ENCODE data around the gene STK11IP.

Gene STK11IP

GRCh38 chr2:219575566-219576504, 21.8 kb upstream of the STK11IP start:
- no peak overlapping the region for H3K9ac ChIP-seq (ENCODE audit: low read length)
- H3K9me3 ChIP-seq (ENCODE audit: control insufficient read depth, low read length) = no peaks in the 10 kb centered on the region
- H3K36me3 ChIP-seq (ENCODE audit: control insufficient read depth, insufficient read depth, low read length) = no peaks in the 10 kb centered on the region
- peaks cover 7% of the 10 kb centered on the region for H3K4me1 ChIP-seq (ENCODE audit: control insufficient read depth, insufficient read depth, low read length)
- H3K4me3 ChIP-seq (ENCODE audit: low read length) = no peak overlapping the region
- peaks cover 36% of the 10 kb centered on the region for H3K27me3 ChIP-seq (ENCODE audit: control insufficient read depth, insufficient read depth, low read length)

DNA sequence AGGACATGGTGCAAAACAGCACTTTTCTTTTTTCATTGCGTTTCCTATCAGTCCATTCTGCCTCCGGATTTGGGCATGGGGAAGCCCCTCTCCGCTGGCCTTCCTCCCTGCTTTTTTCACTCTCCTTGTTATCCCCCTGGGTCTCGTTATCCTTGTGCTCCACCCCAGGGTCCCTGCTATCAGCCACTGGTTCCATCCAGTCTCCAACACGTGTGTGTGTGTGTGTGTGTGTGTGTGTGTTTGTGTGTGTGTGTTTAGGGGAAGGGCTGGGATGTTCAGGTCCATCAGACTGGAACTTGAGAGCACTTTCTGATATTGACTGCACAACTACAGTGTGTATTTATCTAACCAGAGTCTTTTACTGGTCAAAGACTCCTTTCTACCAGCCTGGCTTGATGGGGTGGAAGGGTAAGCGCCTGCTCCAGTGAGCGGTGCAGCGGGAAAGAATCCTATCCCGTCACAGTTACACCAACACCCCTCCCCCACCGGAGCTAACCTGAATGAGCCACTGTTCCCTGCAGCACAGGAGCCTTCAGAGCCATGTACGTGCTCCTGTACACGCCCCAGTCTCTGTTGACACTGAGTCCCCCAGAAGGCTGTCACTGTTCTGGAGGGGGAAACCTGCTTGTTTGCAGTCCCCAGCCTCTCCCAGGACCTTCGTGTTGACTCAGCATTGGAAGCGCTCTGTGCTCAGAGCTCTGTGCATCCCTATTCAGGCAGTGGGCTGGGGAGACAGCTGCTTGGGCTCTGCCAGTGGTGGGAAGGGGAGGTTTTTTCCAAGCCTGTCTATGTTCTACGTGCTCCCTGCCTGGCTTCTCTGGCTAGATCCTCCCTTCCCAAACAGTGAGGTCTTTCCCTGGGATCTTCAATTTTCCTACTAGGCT, 20.9 kb upstream of the STK11IP start:
- H3K36me3 ChIP-seq (ENCODE audit: control insufficient read depth, insufficient read depth, low read length) = no peaks in the 10 kb centered on the region
- H3K9ac ChIP-seq (ENCODE audit: low read length) = no peak overlapping the region
- peaks cover 31% of the 10 kb centered on the region for H3K27me3 ChIP-seq (ENCODE audit: control insufficient read depth, insufficient read depth, low read length)
- no peaks in the 10 kb centered on the region for H3K9me3 ChIP-seq (ENCODE audit: control insufficient read depth, low read length)
- H3K4me1 ChIP-seq (ENCODE audit: control insufficient read depth, insufficient read depth, low read length) = peaks cover 3% of the 10 kb centered on the region
- no peak overlapping the region for H3K4me3 ChIP-seq (ENCODE audit: low read length)

- no peaks in the 10 kb centered on the region for H3K4me1 ChIP-seq (ENCODE audit: control insufficient read depth, insufficient read depth, low read length)
- H3K9me3 ChIP-seq (ENCODE audit: control insufficient read depth, low read length) = no peaks in the 10 kb centered on the region
- no peak overlapping the region for H3K9ac ChIP-seq (ENCODE audit: low read length)
- H3K27me3 ChIP-seq (ENCODE audit: control insufficient read depth, insufficient read depth, low read length) = peaks cover 17% of the 10 kb centered on the region
- H3K4me3 ChIP-seq (ENCODE audit: low read length) = no peak overlapping the region
- no peaks in the 10 kb centered on the region for H3K36me3 ChIP-seq (ENCODE audit: control insufficient read depth, insufficient read depth, low read length)
These were observed 18.6 kb upstream of the STK11IP start for GRCh38 chr2:219578811-219579613.

GRCh38 chr2:219581346-219581745, 16.3 kb upstream of the STK11IP start:
- Histone ChIP-seq H3K4me3 (ENCODE audit: low read length) (no peak overlapping the region), H3K4me1 (ENCODE audit: control insufficient read depth, insufficient read depth, low read length) (no peaks in the 10 kb centered on the region), H3K27me3 (ENCODE audit: control insufficient read depth, insufficient read depth, low read length) (peaks cover 9% of the 10 kb centered on the region), H3K36me3 (ENCODE audit: control insufficient read depth, insufficient read depth, low read length) (no peaks in the 10 kb centered on the region), H3K9me3 (ENCODE audit: control insufficient read depth, low read length) (no peaks in the 10 kb centered on the region), H3K9ac (ENCODE audit: low read length) (no peak overlapping the region)

- Histone ChIP-seq H3K4me3 (ENCODE audit: low read length) (no peak overlapping the region), H3K36me3 (ENCODE audit: control insufficient read depth, insufficient read depth, low read length) (no peaks in the 10 kb centered on the region), H3K27me3 (ENCODE audit: control insufficient read depth, insufficient read depth, low read length) (no peaks in the 10 kb centered on the region), H3K9ac (ENCODE audit: low read length) (no peak overlapping the region), H3K9me3 (ENCODE audit: control insufficient read depth, low read length) (no peaks in the 10 kb centered on the region), H3K4me1 (ENCODE audit: control insufficient read depth, insufficient read depth, low read length) (no peaks in the 10 kb centered on the region)
These were observed 6.6 kb upstream of the STK11IP start for GRCh38 chr2:219591091-219591490.

DNA sequence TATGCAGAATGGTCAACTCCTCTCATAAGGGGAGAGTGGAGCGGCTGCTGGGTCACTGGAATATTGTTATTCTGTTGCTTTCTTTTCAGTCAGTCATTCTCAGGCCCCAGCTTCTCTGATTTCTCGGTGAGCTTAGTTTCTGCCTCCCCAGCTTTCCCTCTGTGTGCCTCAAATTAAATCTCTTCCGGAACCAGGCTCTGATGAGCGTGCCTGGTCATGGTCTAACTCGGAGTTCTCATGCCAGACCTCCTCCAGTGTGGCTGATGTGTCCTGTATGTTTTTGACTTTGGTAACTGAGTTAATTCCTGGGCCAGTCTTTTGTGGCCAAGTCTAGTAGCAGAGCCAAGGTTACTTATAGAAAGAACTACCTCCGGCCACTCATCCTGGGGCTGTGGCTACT, 4.9 kb upstream of the STK11IP start:
- H3K4me1 ChIP-seq (ENCODE audit: control insufficient read depth, insufficient read depth, low read length) = no peaks in the 10 kb centered on the region
- no peak overlapping the region for H3K9ac ChIP-seq (ENCODE audit: low read length)
- H3K27me3 ChIP-seq (ENCODE audit: control insufficient read depth, insufficient read depth, low read length) = no peaks in the 10 kb centered on the region
- no peaks in the 10 kb centered on the region for H3K9me3 ChIP-seq (ENCODE audit: control insufficient read depth, low read length)
- H3K4me3 ChIP-seq (ENCODE audit: low read length) = no peak overlapping the region
- no peaks in the 10 kb centered on the region for H3K36me3 ChIP-seq (ENCODE audit: control insufficient read depth, insufficient read depth, low read length)

DNA sequence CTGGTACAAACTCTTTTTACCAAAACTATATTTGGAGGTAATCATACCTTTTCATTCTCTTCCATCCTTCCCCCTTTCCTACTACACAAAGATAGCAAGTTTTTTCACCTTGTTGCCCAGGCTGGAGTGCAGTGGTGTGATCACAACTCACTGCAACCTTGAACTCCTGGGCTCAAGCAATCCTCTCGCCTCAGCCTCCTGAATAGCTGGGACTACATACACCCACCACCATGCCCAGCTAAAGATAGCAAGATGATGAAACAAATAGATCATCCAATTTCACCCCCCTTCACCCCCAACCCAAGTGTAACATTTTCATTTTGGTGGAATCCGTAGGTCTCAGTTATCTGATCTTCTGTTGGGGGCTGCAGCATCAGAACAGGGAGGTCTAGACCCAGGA, 4.5 kb upstream of the STK11IP start:
- Histone ChIP-seq H3K4me3 (ENCODE audit: low read length) (no peak overlapping the region), H3K27me3 (ENCODE audit: control insufficient read depth, insufficient read depth, low read length) (no peaks in the 10 kb centered on the region), H3K4me1 (ENCODE audit: control insufficient read depth, insufficient read depth, low read length) (no peaks in the 10 kb centered on the region), H3K9ac (ENCODE audit: low read length) (no peak overlapping the region), H3K36me3 (ENCODE audit: control insufficient read depth, insufficient read depth, low read length) (no peaks in the 10 kb centered on the region), H3K9me3 (ENCODE audit: control insufficient read depth, low read length) (no peaks in the 10 kb centered on the region)

GRCh38 chr2:219595256-219595655, 2.4 kb upstream of the STK11IP start:
- Histone ChIP-seq H3K27me3 (ENCODE audit: control insufficient read depth, insufficient read depth, low read length) (no peaks in the 10 kb centered on the region), H3K4me3 (ENCODE audit: low read length) (no peak overlapping the region), H3K4me1 (ENCODE audit: control insufficient read depth, insufficient read depth, low read length) (no peaks in the 10 kb centered on the region), H3K9me3 (ENCODE audit: control insufficient read depth, low read length) (no peaks in the 10 kb centered on the region), H3K36me3 (ENCODE audit: control insufficient read depth, insufficient read depth, low read length) (no peaks in the 10 kb centered on the region), H3K9ac (ENCODE audit: low read length) (no peak overlapping the region)

DNA sequence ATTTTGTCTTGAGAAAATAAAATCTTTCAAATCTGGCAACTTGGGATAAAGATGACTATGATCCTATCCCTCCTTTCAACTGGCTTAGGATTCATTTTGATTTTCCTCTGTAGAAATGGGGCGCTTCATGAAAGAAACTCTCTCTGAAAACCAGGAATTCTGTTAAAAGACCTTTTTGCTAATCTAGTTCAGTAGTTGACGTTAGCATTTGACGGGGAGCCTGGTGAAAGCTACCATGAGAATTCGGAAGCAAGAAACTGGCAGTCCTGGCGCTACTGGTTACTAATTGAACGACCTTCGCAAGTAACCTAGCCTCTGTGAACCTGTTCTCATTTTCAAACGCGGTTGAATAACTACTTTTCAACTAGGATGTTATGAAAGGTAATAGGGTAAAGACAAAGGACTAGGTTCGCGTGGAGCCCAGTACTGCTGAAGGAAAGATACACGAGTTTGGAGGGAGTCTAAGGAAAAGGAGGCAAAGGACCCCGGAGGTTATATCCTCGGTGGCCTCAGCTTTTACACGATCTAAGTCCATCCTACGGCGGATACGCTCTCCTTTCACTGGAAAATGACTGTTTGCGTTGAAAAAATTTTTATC, 604 bp upstream of the STK11IP start:
- H3K9me3 ChIP-seq (ENCODE audit: control insufficient read depth, low read length) = no peaks in the 10 kb centered on the region
- H3K4me1 ChIP-seq (ENCODE audit: control insufficient read depth, insufficient read depth, low read length) = no peaks in the 10 kb centered on the region
- H3K27me3 ChIP-seq (ENCODE audit: control insufficient read depth, insufficient read depth, low read length) = no peaks in the 10 kb centered on the region
- peak overlapping the region; percentile 60 for H3K4me3 ChIP-seq (ENCODE audit: low read length)
- H3K36me3 ChIP-seq (ENCODE audit: control insufficient read depth, insufficient read depth, low read length) = no peaks in the 10 kb centered on the region
- peak overlapping the region; percentile 65 for H3K9ac ChIP-seq (ENCODE audit: low read length)

DNA sequence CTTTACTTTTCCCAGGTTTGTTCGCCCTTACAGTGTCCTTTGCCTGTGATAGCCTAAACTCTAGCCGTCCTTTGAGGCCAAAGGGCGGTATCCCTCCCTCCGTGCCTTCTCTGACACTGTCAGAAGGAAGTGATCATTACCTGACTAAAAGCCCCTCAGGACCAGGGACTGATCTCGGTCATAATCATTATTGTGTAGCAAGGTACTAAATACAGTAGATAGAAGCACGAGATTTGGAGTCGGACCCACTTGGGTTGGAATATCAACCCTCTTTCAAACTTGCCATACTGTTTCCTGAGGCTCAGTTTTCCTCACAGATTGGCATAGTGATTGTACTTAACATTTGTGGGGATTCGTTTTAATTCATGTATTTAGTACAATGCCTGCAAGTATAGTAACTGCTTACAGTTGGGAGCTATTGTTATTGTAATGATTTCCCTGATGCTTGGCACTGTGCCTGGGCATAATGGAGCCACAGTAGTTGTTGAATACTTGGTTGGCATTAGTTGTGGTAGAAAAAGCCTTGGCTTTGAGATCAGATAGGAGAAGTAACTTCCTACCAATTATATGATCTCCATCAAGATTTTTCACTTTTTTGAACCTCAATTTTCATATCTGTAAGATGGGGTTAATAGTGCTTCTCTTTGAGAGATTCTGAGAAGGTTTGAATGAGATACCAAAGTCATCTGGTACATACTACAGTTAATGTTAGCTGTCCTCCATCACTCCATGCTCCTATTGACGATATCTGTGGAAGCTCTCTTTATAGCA, 836 bp downstream of the STK11IP start:
- Histone ChIP-seq H3K9ac (ENCODE audit: low read length) (peak overlapping the region; percentile 65), H3K9me3 (ENCODE audit: control insufficient read depth, low read length) (no peaks in the 10 kb centered on the region), H3K4me3 (ENCODE audit: low read length) (peak overlapping the region; percentile 60), H3K27me3 (ENCODE audit: control insufficient read depth, insufficient read depth, low read length) (no peaks in the 10 kb centered on the region), H3K36me3 (ENCODE audit: control insufficient read depth, insufficient read depth, low read length) (no peaks in the 10 kb centered on the region), H3K4me1 (ENCODE audit: control insufficient read depth, insufficient read depth, low read length) (no peaks in the 10 kb centered on the region)

- H3K4me1 ChIP-seq (ENCODE audit: control insufficient read depth, insufficient read depth, low read length) = no peaks in the 10 kb centered on the region
- no peak overlapping the region for H3K9ac ChIP-seq (ENCODE audit: low read length)
- no peak overlapping the region for H3K4me3 ChIP-seq (ENCODE audit: low read length)
- no peaks in the 10 kb centered on the region for H3K9me3 ChIP-seq (ENCODE audit: control insufficient read depth, low read length)
- peaks cover 9% of the 10 kb centered on the region for H3K36me3 ChIP-seq (ENCODE audit: control insufficient read depth, insufficient read depth, low read length)
- no peaks in the 10 kb centered on the region for H3K27me3 ChIP-seq (ENCODE audit: control insufficient read depth, insufficient read depth, low read length)
These were observed 6.1 kb downstream of the STK11IP start for GRCh38 chr2:219603771-219604170.

All from mucosa of stomach (tissue), 1 donor.